ENCODE measurements around the gene NCDN.
A peak's percentile ranks its signal among the peaks of the same experiment; 100 is the strongest.

The NCDN gene

GRCh38 chr1:35555212-35555584 is 2.4 kb upstream of the NCDN start:
- no peak for DNase-seq (ENCODE audit: low spot score)

GRCh38 chr1:35555601-35556477 is 1.8 kb upstream of the NCDN start:
- DNase-seq (ENCODE audit: low spot score): no peak

- DNase-seq (ENCODE audit: low spot score): no peak
Measured at GRCh38 chr1:35556484-35557117, 998 bp upstream of the NCDN start.

GRCh38 chr1:35557118-35557610 is 435 bp upstream of the NCDN start, which contains the start of gene KIAA0319L:
Gene KIAA0319L (minus strand): TSS chr1:35557403. CDS start chr1:35554491, 2,912 bp downstream.
- DNase-seq (ENCODE audit: low spot score): no peak

GRCh38 chr1:35558374-35559316 is 1.0 kb downstream of the NCDN start:
- DNase-seq (ENCODE audit: low spot score): peak; percentile 66

- no peak for DNase-seq (ENCODE audit: low spot score)
Measured at GRCh38 chr1:35559317-35559944, 1.8 kb downstream of the NCDN start.

GRCh38 chr1:35560256-35561225 is 2.9 kb downstream of the NCDN start:
- DNase-seq (ENCODE audit: low spot score): no peak

GRCh38 chr1:35561297-35561971 is 3.8 kb downstream of the NCDN start:
- no peak for DNase-seq (ENCODE audit: low spot score)

GRCh38 chr1:35561972-35562680 is 4.5 kb downstream of the NCDN start:
- no peak for DNase-seq (ENCODE audit: low spot score)

- no peak for DNase-seq (ENCODE audit: low spot score)
Measured at GRCh38 chr1:35563166-35563565, 5.6 kb downstream of the NCDN start.

GRCh38 chr1:35564037-35564883 is 6.7 kb downstream of the NCDN start:
- peak; percentile 83 for DNase-seq (ENCODE audit: low spot score)

GRCh38 chr1:35564884-35565741 is 7.5 kb downstream of the NCDN start:
- no peak for DNase-seq (ENCODE audit: low spot score)

- DNase-seq (ENCODE audit: low spot score): no peak
Measured at GRCh38 chr1:35565742-35566133, 8.1 kb downstream of the NCDN start.

- no peak for DNase-seq (ENCODE audit: low spot score)
Measured at GRCh38 chr1:35567947-35568558, 10.5 kb downstream of the NCDN start.

GRCh38 chr1:35568975-35569395 is 11.4 kb downstream of the NCDN start:
- peak; percentile 83 for DNase-seq (ENCODE audit: low spot score)

GRCh38 chr1:35569936-35570335 is 12.3 kb downstream of the NCDN start:
- no peak for DNase-seq (ENCODE audit: low spot score)
